Right cardiac atrium (tissue), 5 donors: ENCODE measurements around the gene MRPL24. TPM values are rescaled to one million over a fixed set of nuclear protein-coding genes. Genes with fewer than 3 reads are reported as not detected.

Experiments
- ATAC-seq, 2 donors: fragments of 200-7000 bp; cut with Tn5 transposase; one replicate each; pipeline versions ENCODE4 v1.8.0 to v1.9.1; 2020; ENCODE audit warnings: moderate library complexity in 2 of 2, mild to moderate bottlenecking in 1 of 2
- DNase-seq, 3 donors: peaks; one replicate each; pipeline ENCODE4 v3.0.0-alpha.2; 2020
- H3K27ac ChIP-seq: one replicate; pipeline ENCODE4 v1.5.1; 2013; ENCODE audit warnings: mild to moderate bottlenecking, low read length, control low read depth, moderate library complexity
- H3K27me3 ChIP-seq: one replicate; pipeline ENCODE4 v1.6.1; 2013; ENCODE audit not compliant: control insufficient read depth, insufficient read depth
- H3K4me1 ChIP-seq: one replicate; pipeline ENCODE4 v1.6.1; 2013; ENCODE audit warnings: low read length; ENCODE audit not compliant: control insufficient read depth, insufficient read depth
- H3K4me3 ChIP-seq: one replicate; pipeline ENCODE4 v1.5.1; 2013; ENCODE audit warnings: low read length, control low read depth
- H3K9me3 ChIP-seq: one replicate; pipeline ENCODE4 v1.6.1; 2013; ENCODE audit warnings: low read length; ENCODE audit not compliant: control insufficient read depth
- WGBS: extraction: QIAGEN DNeasy Blood & Tissue Kit; methylation state at CpG from one replicate; pipeline ENCODE4 v1.1.7; 2013; 5-methylcytosine and 5-hydroxymethylcytosine counted together
- intact Hi-C, 4 donors: fragments of 100-400 bp; cut with DNase I; formaldehyde crosslinking; loops; one replicate each; pipeline versions ENCODE4 v1.11.0 to v1.14.0; 2022 to 2023
- polyA plus RNA-seq: library from polyadenylated mRNA; stranded (reverse); fragments of 200-250 nt; gene quantifications from one replicate; pipeline ENCODE4 v1.2.3, GENCODE V29; 2013
- total RNA-seq, 4 donors: library from RNA; stranded (reverse); fragmentation: NEBNext Ultra II Directional; extraction: Animal tissue kit (Norgen Biotek cat#: 25700); gene quantifications; one replicate each; pipeline ENCODE4 v1.2.1, GENCODE V29; 2021
- donor health status: healthy with polysubstance abuse.
- donor health status: DM: no; HTN: yes; CAD: no.
- donor health status: DM: no; HTN: no; CAD: no.
- donor health status: DM: no; HTN: yes; CAD: no; lungs with severe emphysema.
- donor health status: DM: yes; HTN: yes; CAD: no.

The MRPL24 gene
- total and polyA plus RNA-seq, 5 donors: 63.4 to 145 (median 78.5) TPM

- no peaks in the 10 kb centered on the region for H3K27me3 ChIP-seq
- ATAC-seq: no peak
- no peak overlapping the region for H3K27ac ChIP-seq
- H3K4me3 ChIP-seq: no peak overlapping the region
- H3K9me3 ChIP-seq: no peaks in the 10 kb centered on the region
- H3K4me1 ChIP-seq: peaks cover 4% of the 10 kb centered on the region
- intact Hi-C loops: no loop called here
- DNase-seq: peak in 1 of 3 donors; percentile 25
- 79% methylated on average over 8 of the region's 8 CpGs for WGBS
These were observed 40.0 kb downstream of the MRPL24 start for GRCh38 chr1:156700736-156701531.

DNA sequence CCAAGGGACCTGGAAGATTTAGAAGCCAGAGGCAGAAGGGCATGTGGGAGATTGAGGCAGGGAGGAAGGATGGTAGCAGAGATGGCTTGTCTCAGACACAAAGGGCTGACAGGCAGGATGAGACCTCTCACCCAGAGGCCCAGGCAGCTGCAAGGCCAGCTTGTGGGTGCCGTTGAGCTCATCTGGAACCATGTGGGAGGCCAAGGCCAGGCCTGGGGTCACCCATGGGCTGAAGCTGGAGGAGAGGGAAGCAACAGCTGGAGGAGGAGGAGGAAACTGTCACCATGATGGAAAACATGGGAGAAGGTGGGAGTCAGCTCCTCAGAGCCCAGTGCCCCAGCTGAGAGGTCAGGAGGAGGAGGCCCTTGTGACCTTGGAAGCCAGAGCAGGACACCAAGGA is 41.9 kb downstream of the MRPL24 start:
- Histone ChIP-seq H3K4me1 (no peaks in the 10 kb centered on the region), H3K4me3 (no peak overlapping the region), H3K9me3 (no peaks in the 10 kb centered on the region), H3K27me3 (no peaks in the 10 kb centered on the region), H3K27ac (no peak overlapping the region)
- whole genome bisulfite sequencing: 57% methylated on average over 1 of the region's 1 CpG
- ATAC-seq: no peak
- DNase-seq: peak in 1 of 3 donors; percentile 23
- intact Hi-C loops: loop anchor here in 2 of 4 donors (10.0 kb wide), 2 partner anchors 156 to 186 kb away; partner anchors contain the start of gene INSRR (in 1 of the 2)

GRCh38 chr1:156697481-156697880 is 43.4 kb downstream of the MRPL24 start:
- ATAC-seq (no peak), DNase-seq (peak in 1 of 3 donors; percentile 33)
- intact Hi-C loops: loop anchor here in 2 of 4 donors (10.0 kb wide), 2 partner anchors 157 to 187 kb away; partner anchors contain the start of gene INSRR (in 1 of the 2)
- WGBS: 81% methylated on average over 8 of the region's 8 CpGs
- Histone ChIP-seq H3K27me3 (no peaks in the 10 kb centered on the region), H3K4me3 (no peak overlapping the region), H3K9me3 (no peaks in the 10 kb centered on the region), H3K4me1 (no peaks in the 10 kb centered on the region), H3K27ac (no peak overlapping the region)

DNA sequence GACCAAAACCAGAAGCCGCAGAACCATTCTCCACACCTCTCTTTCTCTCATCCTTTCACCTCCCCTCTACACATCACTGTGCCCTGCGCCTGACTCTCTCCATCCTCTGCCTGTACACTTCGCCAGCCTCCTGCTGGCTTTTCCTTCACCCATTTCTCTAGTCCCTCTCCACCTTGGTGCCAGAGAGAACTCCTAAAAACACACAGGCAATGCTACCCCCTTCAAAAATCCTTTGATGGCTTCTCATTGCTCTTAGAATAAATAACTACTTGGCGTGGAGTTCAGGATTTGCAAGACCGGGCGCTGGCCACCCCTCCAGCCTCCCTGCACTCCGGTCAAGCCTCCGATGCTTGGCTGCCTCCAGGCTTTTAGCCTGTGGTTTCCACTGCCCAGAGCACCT is 44.1 kb downstream of the MRPL24 start:
- intact Hi-C loops: loop anchor here in 2 of 4 donors (10.0 kb wide), 2 partner anchors 158 to 188 kb away; partner anchors contain the start of gene INSRR (in 1 of the 2)
- WGBS: 94% methylated on average over 8 of the region's 8 CpGs
- DNase-seq: peak in 1 of 3 donors; percentile 8
- Histone ChIP-seq H3K27ac (no peak overlapping the region), H3K4me1 (no peaks in the 10 kb centered on the region), H3K9me3 (no peaks in the 10 kb centered on the region), H3K27me3 (no peaks in the 10 kb centered on the region), H3K4me3 (no peak overlapping the region)
- no peak for ATAC-seq

DNA sequence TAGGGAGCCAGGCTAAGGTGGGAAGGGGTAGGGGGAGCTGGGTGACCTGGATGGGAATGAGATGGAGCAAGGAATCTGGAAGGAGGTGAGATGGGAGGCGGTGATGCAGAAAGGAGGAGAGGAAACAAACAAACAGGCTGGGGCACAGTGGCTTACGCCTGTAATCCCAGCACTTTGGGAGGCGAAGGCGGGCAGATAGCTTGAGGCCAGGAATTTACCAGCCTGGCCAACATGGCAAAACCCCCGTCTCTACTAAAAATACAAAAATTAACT is 46.3 kb downstream of the MRPL24 start:
- Histone ChIP-seq H3K9me3 (no peaks in the 10 kb centered on the region), H3K4me1 (no peaks in the 10 kb centered on the region), H3K27ac (no peak overlapping the region), H3K27me3 (no peaks in the 10 kb centered on the region), H3K4me3 (no peak overlapping the region)
- 94% methylated on average over 5 of the region's 5 CpGs for WGBS
- ATAC-seq (no peak), DNase-seq (no peak)
- intact Hi-C loops: loop anchor here in 2 of 4 donors (10.0 kb wide), 2 partner anchors 160 to 190 kb away; partner anchors contain the start of gene INSRR (in 1 of the 2)

- Histone ChIP-seq H3K27ac (no peak overlapping the region), H3K4me1 (no peaks in the 10 kb centered on the region), H3K27me3 (no peaks in the 10 kb centered on the region), H3K4me3 (no peak overlapping the region), H3K9me3 (no peaks in the 10 kb centered on the region)
- ATAC-seq: no peak
- WGBS: 75% methylated on average over 12 of the region's 12 CpGs
- intact Hi-C loops: loop anchor here in 2 of 4 donors (10.0 kb wide), 2 partner anchors 161 to 191 kb away; partner anchors contain the start of gene INSRR (in 1 of the 2)
- peak in 1 of 3 donors; percentile 12 for DNase-seq
These were observed 46.8 kb downstream of the MRPL24 start for GRCh38 chr1:156693848-156694689.

DNA sequence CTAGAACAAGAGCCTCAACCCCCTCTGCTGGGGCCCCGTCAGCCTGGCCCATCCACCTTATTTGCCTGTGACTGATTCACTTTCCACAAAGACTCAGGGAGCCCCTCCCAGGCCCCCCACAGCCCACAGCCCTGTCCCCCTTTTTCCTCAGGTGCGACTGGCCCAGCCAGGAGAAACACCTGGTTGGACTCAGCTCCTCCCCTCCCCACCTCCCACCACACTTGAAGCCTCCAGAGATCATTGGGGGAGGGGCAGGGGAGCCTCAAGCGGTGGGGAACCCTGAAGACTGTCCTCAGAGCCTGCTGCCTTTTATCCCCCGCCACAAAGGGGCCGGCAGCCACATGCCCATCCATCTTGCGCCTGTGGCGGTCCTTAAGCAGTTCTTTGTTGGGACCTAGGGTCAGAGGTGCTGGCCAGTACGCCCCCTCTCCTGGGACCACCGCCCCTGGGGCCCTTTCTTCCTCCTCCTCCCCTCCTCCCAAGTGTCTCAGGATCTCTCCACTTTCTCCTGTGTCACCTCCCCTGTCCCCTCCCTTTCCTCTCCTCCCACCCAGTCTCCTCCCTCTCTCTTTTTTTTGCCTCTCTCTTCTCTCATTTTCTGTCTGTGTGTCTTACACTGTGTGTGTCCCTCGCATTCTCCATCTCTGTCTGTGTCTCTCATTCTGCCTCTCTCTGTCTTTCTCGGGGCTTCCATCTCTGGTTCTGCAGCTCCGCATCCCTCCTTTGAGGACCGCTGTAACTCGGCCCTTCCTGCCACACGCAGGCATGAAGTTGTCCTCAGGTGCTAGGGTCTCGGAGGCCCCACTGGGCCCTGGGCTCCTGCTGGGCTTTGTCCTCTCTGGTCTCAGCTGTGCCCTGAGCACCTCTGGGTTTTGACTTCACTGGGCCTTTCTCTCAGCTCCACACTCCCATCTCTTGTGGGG is 47.7 kb downstream of the MRPL24 start:
- 49% methylated on average over 16 of the region's 16 CpGs for WGBS
- Histone ChIP-seq H3K4me3 (no peak overlapping the region), H3K27me3 (no peaks in the 10 kb centered on the region), H3K9me3 (no peaks in the 10 kb centered on the region), H3K4me1 (no peaks in the 10 kb centered on the region), H3K27ac (no peak overlapping the region)
- intact Hi-C loops: loop anchor here in 2 of 4 donors (10.0 kb wide), 2 partner anchors 162 to 192 kb away; partner anchors contain the start of gene INSRR (in 1 of the 2)
- peak in 1 of 3 donors; percentile 46 for DNase-seq
- ATAC-seq: no peak

DNA sequence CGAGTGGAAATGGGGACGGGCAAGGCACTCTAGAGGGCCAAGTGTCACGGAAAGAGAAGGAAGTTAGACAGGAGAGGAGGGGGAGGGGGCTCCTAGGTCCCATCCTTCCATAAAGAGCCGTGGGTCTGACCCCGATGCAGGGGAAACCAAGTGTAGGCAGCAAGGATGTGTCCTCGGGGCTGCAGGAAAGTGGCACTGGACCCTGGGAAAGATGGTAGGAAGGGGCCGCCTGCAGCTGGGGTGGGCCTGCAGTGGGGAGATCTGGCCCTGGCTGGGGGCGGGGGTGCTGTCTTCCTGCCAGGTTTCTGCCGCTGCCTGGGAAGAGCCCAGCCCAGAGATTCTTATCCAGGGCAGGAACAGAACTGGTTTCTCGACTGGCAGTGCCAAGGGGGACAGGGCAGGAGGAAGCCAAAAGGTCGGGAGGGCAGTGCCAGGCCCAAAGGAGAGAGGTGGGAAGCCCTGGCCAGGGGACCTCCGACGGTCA is 48.4 kb downstream of the MRPL24 start:
- 18% methylated on average over 13 of the region's 13 CpGs for WGBS
- Histone ChIP-seq H3K4me1 (no peaks in the 10 kb centered on the region), H3K9me3 (no peaks in the 10 kb centered on the region), H3K27me3 (no peaks in the 10 kb centered on the region), H3K4me3 (no peak overlapping the region), H3K27ac (no peak overlapping the region)
- ATAC-seq (no peak), DNase-seq (peak in 1 of 3 donors; percentile 32)
- intact Hi-C loops: loop anchor here in 2 of 4 donors (10.0 kb wide), 2 partner anchors 162 to 192 kb away; partner anchors contain the start of gene INSRR (in 1 of the 2)

- ATAC-seq (no peak), DNase-seq (peak in 1 of 3 donors; percentile 43)
- Histone ChIP-seq H3K27me3 (no peaks in the 10 kb centered on the region), H3K27ac (no peak overlapping the region), H3K4me3 (no peak overlapping the region), H3K4me1 (no peaks in the 10 kb centered on the region), H3K9me3 (no peaks in the 10 kb centered on the region)
- intact Hi-C loops: loop anchor here in 2 of 4 donors (2.0 to 10.0 kb wide), 3 partner anchors 35 to 193 kb away; partner anchors contain the start of gene INSRR (in 1 of the 2)
- WGBS: 43% methylated on average over 20 of the region's 20 CpGs
These were observed 49.0 kb downstream of the MRPL24 start for GRCh38 chr1:156691665-156692440.
